ENCODE data around the gene KIF26A. TPM values are rescaled to one million over a fixed set of nuclear protein-coding genes. Genes with fewer than 3 reads are reported as not detected.

KIF26A gene
- total RNA-seq, 4 donors from 2014 or later = 3.7 to 5.3 (median 4.5) TPM

GRCh38 chr14:104197449-104198247 lies 59.3 kb downstream of the KIF26A start:
- WGBS, 2 donors = 96 to 98% methylated on average over 5 of the region's 5 CpGs
- no peak overlapping the region for H3K4me3 ChIP-seq (ENCODE audit: low read depth, poor library complexity, severe bottlenecking)
- intact Hi-C loops (cut with DNase I; ENCODE audit: low total_unique reads) = no loop called here
- TF ChIP-seq POLR2A (IDR thresholded peaks at IDR 0.05) (no peak), CTCF (IDR thresholded peaks at IDR 0.05) (no peak)
- no peak for DNase-seq (ENCODE audit: low spot score in 2 of 2)

GRCh38 chr14:104199266-104199895 lies 61.0 kb downstream of the KIF26A start:
- DNase-seq (ENCODE audit: low spot score in 2 of 2) = no peak
- intact Hi-C loops (cut with DNase I; ENCODE audit: low total_unique reads) = no loop called here
- no peak overlapping the region for H3K4me3 ChIP-seq (ENCODE audit: low read depth, poor library complexity, severe bottlenecking)
- no peak for TF ChIP-seq CTCF (IDR thresholded peaks at IDR 0.05)
- TF ChIP-seq POLR2A (IDR thresholded peaks at IDR 0.05) = no peak
- 65 to 77% methylated on average over 23 of the region's 23 CpGs for WGBS, 2 donors

- TF ChIP-seq POLR2A (IDR thresholded peaks at IDR 0.05) (no peak), CTCF (IDR thresholded peaks at IDR 0.05) (no peak)
- intact Hi-C loops (cut with DNase I; ENCODE audit: low total_unique reads) = no loop called here
- H3K4me3 ChIP-seq (ENCODE audit: low read depth, poor library complexity, severe bottlenecking) = no peak overlapping the region
- 73 to 77% methylated on average over 14 of the region's 14 CpGs for WGBS, 2 donors
- no peak for DNase-seq (ENCODE audit: low spot score in 2 of 2)
Measured at GRCh38 chr14:104200106-104200505, 61.7 kb downstream of the KIF26A start.

GRCh38 chr14:104200591-104200990 lies 62.2 kb downstream of the KIF26A start:
- TF ChIP-seq POLR2A (IDR thresholded peaks at IDR 0.05) = no peak
- TF ChIP-seq CTCF (IDR thresholded peaks at IDR 0.05) = no peak
- no peak for DNase-seq (ENCODE audit: low spot score in 2 of 2)
- intact Hi-C loops (cut with DNase I; ENCODE audit: low total_unique reads) = no loop called here
- 89 to 90% methylated on average over 3 to 10 of the region's 10 CpGs for WGBS, 2 donors
- H3K4me3 ChIP-seq (ENCODE audit: low read depth, poor library complexity, severe bottlenecking) = no peak overlapping the region

GRCh38 chr14:104201063-104201462 lies 62.7 kb downstream of the KIF26A start:
- 92 to 93% methylated on average over 3 to 4 of the region's 13 CpGs for WGBS, 2 donors
- intact Hi-C loops (cut with DNase I; ENCODE audit: low total_unique reads) = no loop called here
- no peak for DNase-seq (ENCODE audit: low spot score in 2 of 2)
- TF ChIP-seq CTCF (IDR thresholded peaks at IDR 0.05) (no peak), POLR2A (IDR thresholded peaks at IDR 0.05) (no peak)
- H3K4me3 ChIP-seq (ENCODE audit: low read depth, poor library complexity, severe bottlenecking) = no peak overlapping the region

Data from lower leg skin (tissue), 4 donors.